ENCODE data around the gene COL6A2. TPM values are rescaled to one million over a fixed set of nuclear protein-coding genes. Genes with fewer than 3 reads are reported as not detected.
A peak's percentile ranks its signal among the peaks of the same experiment; 100 is the strongest.
"Not testable (repeated sequence)": the region's sequence is repeated elsewhere in the genome, so short reads cannot be mapped to it uniquely, and the experiment has no call there.

The COL6A2 gene
- total RNA-seq, 2 experiments from 2014 or later, result 6.7 to 8.4 TPM

GRCh38 chr21:46095814-46096595 is 1.9 kb upstream of the COL6A2 start:
- peaks cover 7% of the 10 kb centered on the region for H3K27me3 Mint-ChIP-seq (ENCODE audit: low read depth)
- no peaks in the 10 kb centered on the region for H3K4me1 Mint-ChIP-seq (ENCODE audit: low read depth)
- H3K27ac Mint-ChIP-seq, result no peak overlapping the region
- peaks cover 2% of the 10 kb centered on the region for H3K9me3 Mint-ChIP-seq
- no peak for DNase-seq
- CTCF ChIA-PET, result no interaction called here
- no peaks in the 10 kb centered on the region for H3K36me3 Mint-ChIP-seq (ENCODE audit: low read depth)
- intact Hi-C loops (cut with micrococcal nuclease), result no loop called here
- H3K4me3 Mint-ChIP-seq, result no peak overlapping the region

- Mint-ChIP-seq H3K27ac (no peak overlapping the region), H3K9me3 (no peaks in the 10 kb centered on the region), H3K36me3 (ENCODE audit: low read depth) (no peaks in the 10 kb centered on the region), H3K4me3 (peak overlapping the region; percentile 42), H3K27me3 (ENCODE audit: low read depth) (peaks cover 13% of the 10 kb centered on the region), H3K4me1 (ENCODE audit: low read depth) (no peaks in the 10 kb centered on the region)
- intact Hi-C loops (cut with micrococcal nuclease), result no loop called here
- no peak for DNase-seq
- CTCF ChIA-PET, result interaction anchor here (1.0 kb wide), 1 partner anchor 127 kb away, joined by 4 read pairs; no protein-coding TSS in a partner anchor
Measured at GRCh38 chr21:46096596-46097335, 1.1 kb upstream of the COL6A2 start.

- intact Hi-C loops (cut with micrococcal nuclease), result loop anchor here (1.0 kb wide), 2 partner anchors 46 to 125 kb away; no protein-coding TSS in a partner anchor
- CTCF ChIA-PET, result interaction anchor here (1.4 to 1.6 kb wide), 2 partner anchors 45 to 125 kb away, joined by 4 to 5 read pairs; no protein-coding TSS in a partner anchor
- peaks cover 9% of the 10 kb centered on the region for H3K9me3 Mint-ChIP-seq
- DNase-seq, result no peak
- H3K27ac Mint-ChIP-seq, result no peak overlapping the region
- peaks cover 3% of the 10 kb centered on the region for H3K36me3 Mint-ChIP-seq (ENCODE audit: low read depth)
- H3K4me3 Mint-ChIP-seq, result peak overlapping the region; percentile 58
- peaks cover 21% of the 10 kb centered on the region for H3K27me3 Mint-ChIP-seq (ENCODE audit: low read depth)
- H3K4me1 Mint-ChIP-seq (ENCODE audit: low read depth), result no peaks in the 10 kb centered on the region
Measured at GRCh38 chr21:46098303-46099141, 610 bp downstream of the COL6A2 start.

DNA sequence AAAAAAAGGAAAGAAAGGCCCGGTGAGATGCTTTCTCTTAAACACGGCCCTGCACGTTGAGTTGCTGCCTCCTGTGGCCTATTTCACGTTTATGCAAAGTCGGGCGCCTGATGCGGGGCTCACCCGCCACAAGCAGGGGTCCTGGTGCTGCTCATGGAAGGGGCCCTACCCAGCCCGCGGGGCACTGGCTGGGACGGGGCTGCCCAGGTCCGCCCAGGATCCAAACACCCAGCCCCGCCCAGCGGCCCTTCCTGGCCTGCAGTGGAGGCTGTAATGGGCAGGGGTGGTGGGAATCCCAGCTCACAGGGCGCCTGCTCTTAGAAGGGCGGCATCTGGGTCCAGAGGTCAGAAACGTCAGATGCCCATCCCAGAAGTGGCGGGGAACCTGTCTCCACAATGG is 1.6 kb downstream of the COL6A2 start:
- intact Hi-C loops (cut with micrococcal nuclease), result no loop called here
- CTCF ChIA-PET, result interaction anchor here (1.4 to 1.6 kb wide), 2 partner anchors 44 to 126 kb away, joined by 4 to 5 read pairs; no protein-coding TSS in a partner anchor
- Mint-ChIP-seq H3K9me3 (peaks cover 14% of the 10 kb centered on the region), H3K27ac (no peak overlapping the region), H3K4me3 (no peak overlapping the region), H3K36me3 (ENCODE audit: low read depth) (peaks cover 4% of the 10 kb centered on the region), H3K4me1 (ENCODE audit: low read depth) (no peaks in the 10 kb centered on the region), H3K27me3 (ENCODE audit: low read depth) (peaks cover 24% of the 10 kb centered on the region)
- no peak for DNase-seq

DNA sequence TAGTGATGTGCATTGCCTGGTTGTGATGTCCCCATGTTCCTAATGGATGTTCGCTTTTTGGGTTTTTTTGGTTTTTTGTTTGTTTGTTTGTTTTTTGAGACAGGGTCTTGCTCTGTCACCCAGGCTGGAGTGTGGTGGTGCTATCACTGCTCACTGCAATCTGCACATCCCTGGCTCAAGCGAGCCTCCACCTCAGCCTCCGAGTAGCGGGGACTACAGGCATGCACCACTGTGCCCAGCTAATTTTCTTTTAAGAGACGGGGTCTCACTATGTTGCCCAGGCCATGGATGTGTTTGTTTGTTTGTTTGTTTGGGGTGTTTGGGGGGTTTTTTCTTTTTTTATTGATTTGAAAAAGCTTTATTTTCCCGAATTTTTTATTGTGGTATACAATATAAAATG is 2.1 kb downstream of the COL6A2 start:
- CTCF ChIA-PET, result interaction anchor here (1.6 kb wide), 1 partner anchor 43 kb away, joined by 5 read pairs; no protein-coding TSS in a partner anchor
- H3K4me3 Mint-ChIP-seq, result no peak overlapping the region
- H3K4me1 Mint-ChIP-seq (ENCODE audit: low read depth), result no peaks in the 10 kb centered on the region
- peaks cover 24% of the 10 kb centered on the region for H3K27me3 Mint-ChIP-seq (ENCODE audit: low read depth)
- DNase-seq, result no peak
- intact Hi-C loops (cut with micrococcal nuclease), result no loop called here
- H3K36me3 Mint-ChIP-seq (ENCODE audit: low read depth), result peaks cover 4% of the 10 kb centered on the region
- H3K9me3 Mint-ChIP-seq, result peaks cover 14% of the 10 kb centered on the region
- H3K27ac Mint-ChIP-seq, result no peak overlapping the region

- peaks cover 4% of the 10 kb centered on the region for H3K36me3 Mint-ChIP-seq (ENCODE audit: low read depth)
- H3K27ac Mint-ChIP-seq, result no peak overlapping the region
- intact Hi-C loops (cut with micrococcal nuclease), result no loop called here
- CTCF ChIA-PET, result no interaction called here
- no peak for DNase-seq
- peaks cover 14% of the 10 kb centered on the region for H3K9me3 Mint-ChIP-seq
- H3K27me3 Mint-ChIP-seq (ENCODE audit: low read depth), result peaks cover 24% of the 10 kb centered on the region
- H3K4me1 Mint-ChIP-seq (ENCODE audit: low read depth), result no peaks in the 10 kb centered on the region
- H3K4me3 Mint-ChIP-seq, result no peak overlapping the region
Measured at GRCh38 chr21:46100426-46100825, 2.5 kb downstream of the COL6A2 start.

DNA sequence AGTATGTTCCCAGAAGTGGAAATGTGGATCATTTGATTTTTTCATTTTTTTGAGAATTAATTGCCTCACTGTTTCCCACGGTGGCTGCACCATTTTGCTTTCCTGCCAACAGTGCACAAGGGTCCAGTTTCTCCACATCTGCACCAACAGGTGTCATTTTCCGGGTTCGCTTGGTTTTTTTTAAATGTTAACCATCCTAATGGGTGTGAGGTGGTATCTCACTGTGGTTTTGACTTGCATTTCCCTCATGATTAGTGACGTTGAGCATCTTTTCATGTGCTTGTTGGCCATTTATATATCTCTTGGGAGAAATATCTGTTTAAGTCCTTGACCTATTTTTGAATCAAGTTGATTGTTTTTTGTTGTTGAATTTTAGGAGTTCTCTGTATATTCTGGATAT is 3.0 kb downstream of the COL6A2 start:
- CTCF ChIA-PET, result no interaction called here
- Mint-ChIP-seq H3K27me3 (ENCODE audit: low read depth) (peaks cover 24% of the 10 kb centered on the region), H3K4me1 (ENCODE audit: low read depth) (no peaks in the 10 kb centered on the region), H3K27ac (no peak overlapping the region), H3K9me3 (peaks cover 14% of the 10 kb centered on the region), H3K36me3 (ENCODE audit: low read depth) (peaks cover 4% of the 10 kb centered on the region), H3K4me3 (no peak overlapping the region)
- no peak for DNase-seq
- intact Hi-C loops (cut with micrococcal nuclease), result no loop called here

DNA sequence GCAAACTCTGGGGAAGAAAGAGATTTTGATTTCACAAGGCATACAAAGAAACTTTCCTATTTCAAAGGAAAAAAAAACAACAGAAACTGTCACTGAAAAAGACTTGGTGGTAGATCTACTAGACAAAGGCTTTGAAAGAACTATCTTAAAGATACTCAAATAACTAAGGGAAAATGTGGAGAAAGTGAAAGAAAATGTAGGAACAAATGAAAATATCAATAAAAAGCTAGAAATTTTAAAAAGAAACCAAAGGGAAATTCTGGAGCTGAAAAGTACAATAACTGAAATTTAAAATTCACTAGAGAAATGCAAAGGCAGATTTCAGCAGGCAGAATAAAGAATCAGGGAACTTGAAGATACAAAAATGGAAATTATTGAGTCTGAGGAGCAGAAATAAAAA is 6.2 kb downstream of the COL6A2 start:
- intact Hi-C loops (cut with micrococcal nuclease), result no loop called here
- Mint-ChIP-seq H3K36me3 (ENCODE audit: low read depth) (peaks cover 6% of the 10 kb centered on the region), H3K27ac (no peak overlapping the region), H3K9me3 (peaks cover 28% of the 10 kb centered on the region), H3K4me3 (no peak overlapping the region), H3K27me3 (ENCODE audit: low read depth) (peaks cover 22% of the 10 kb centered on the region), H3K4me1 (ENCODE audit: low read depth) (no peaks in the 10 kb centered on the region)
- CTCF ChIA-PET, result interaction anchor here (0.7 kb wide), 1 partner anchor 178 kb away, joined by 4 read pairs; no protein-coding TSS in a partner anchor
- no peak for DNase-seq

DNA sequence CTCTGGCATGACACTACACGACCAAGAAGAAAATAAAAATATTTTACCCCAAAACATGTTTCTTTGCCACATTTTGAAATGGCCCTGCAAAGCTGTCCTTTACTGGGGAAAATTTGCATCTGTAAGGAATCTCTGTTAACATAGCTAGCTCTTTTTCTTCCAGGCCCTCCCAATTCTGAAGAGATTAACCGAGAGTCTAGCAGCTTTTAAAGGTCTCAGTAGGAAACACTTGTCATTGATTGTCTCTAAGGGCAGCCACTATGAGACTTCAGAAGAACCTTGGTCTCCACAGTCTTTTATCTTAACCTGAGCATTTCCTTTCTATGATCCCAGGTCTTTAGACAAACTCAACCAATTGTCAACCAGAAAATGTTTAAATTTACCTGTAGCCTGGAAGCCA is 9.5 kb downstream of the COL6A2 start:
- H3K27ac Mint-ChIP-seq; H3K4me1 Mint-ChIP-seq (ENCODE audit: low read depth); intact Hi-C loops (cut with micrococcal nuclease); DNase-seq; CTCF ChIA-PET; H3K4me3 Mint-ChIP-seq; H3K27me3 Mint-ChIP-seq (ENCODE audit: low read depth); H3K36me3 Mint-ChIP-seq (ENCODE audit: low read depth): not testable (repeated sequence)
- H3K9me3 Mint-ChIP-seq, result peaks cover 26% of the 10 kb centered on the region

- intact Hi-C loops (cut with micrococcal nuclease), result no loop called here
- no peak overlapping the region for H3K27ac Mint-ChIP-seq
- CTCF ChIA-PET, result no interaction called here
- no peaks in the 10 kb centered on the region for H3K27me3 Mint-ChIP-seq (ENCODE audit: low read depth)
- peaks cover 17% of the 10 kb centered on the region for H3K9me3 Mint-ChIP-seq
- peaks cover 4% of the 10 kb centered on the region for H3K36me3 Mint-ChIP-seq (ENCODE audit: low read depth)
- no peak overlapping the region for H3K4me3 Mint-ChIP-seq
- no peaks in the 10 kb centered on the region for H3K4me1 Mint-ChIP-seq (ENCODE audit: low read depth)
- no peak for DNase-seq
Measured at GRCh38 chr21:46108827-46109312, 11.0 kb downstream of the COL6A2 start.

DNA sequence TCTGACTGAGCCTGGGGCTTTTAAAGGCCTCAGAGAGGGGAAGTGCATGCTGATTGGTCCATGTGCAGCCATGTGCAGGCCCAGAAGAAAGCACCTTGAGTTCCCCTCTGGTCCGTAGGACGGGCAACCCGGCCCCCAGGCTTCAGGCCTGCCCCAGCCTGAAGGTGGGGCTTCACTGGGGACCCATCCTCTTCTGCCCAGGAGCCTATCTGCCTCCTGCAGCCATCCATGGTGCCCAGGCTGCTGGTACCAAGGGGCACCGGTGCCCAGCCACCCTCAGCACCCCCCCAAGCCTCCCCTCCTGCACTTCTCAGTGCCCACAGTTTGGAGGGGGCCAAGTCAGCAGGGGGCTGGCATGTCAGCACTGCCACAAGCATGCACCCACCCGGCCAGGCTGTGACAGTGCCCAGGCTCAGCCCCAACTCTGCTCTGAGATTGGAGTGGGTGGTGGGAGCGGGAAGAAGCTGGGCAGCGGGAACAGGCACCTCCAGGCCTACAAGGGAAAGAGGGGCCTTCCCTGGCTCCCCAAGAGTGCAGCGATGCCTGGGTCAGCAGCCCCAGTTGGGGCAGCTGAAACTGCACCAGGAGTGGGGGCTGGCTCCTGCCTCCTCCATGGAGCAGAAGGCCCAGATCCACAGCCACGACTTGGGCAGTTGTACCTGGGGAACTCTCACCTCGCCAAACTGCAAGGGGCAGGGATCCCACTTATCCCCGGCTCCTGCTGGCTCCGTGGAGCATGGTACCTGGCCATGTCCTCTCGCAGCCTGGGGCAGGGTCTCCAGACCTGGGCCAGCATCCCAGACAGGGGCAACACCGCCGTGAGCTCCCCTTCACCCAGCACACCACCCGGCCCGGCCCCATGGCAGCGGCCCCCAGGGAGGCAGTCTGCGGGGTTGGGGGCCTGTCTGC is 11.7 kb downstream of the COL6A2 start:
- Mint-ChIP-seq H3K27ac (no peak overlapping the region), H3K27me3 (ENCODE audit: low read depth) (no peaks in the 10 kb centered on the region), H3K4me3 (no peak overlapping the region), H3K36me3 (ENCODE audit: low read depth) (peaks cover 4% of the 10 kb centered on the region), H3K4me1 (ENCODE audit: low read depth) (no peaks in the 10 kb centered on the region), H3K9me3 (peaks cover 14% of the 10 kb centered on the region)
- DNase-seq, result peak; percentile 1
- CTCF ChIA-PET, result no interaction called here
- intact Hi-C loops (cut with micrococcal nuclease), result no loop called here

All from activated naive CD4-positive, alpha-beta T cell treated with anti-CD3 and anti-CD28 coated beads for 36 hours (primary cell).